Skeletal muscle tissue (tissue), 4 donors: ENCODE data around the gene PRKAR2A. TPM values are rescaled to one million over a fixed set of nuclear protein-coding genes. Genes with fewer than 3 reads are reported as not detected.

Source experiments
- H3K27ac ChIP-seq: one replicate; pipeline ENCODE4 v1.7.0; 2013; ENCODE audit warnings: mild to moderate bottlenecking, low read depth, low read length, inconsistent platforms
- H3K27me3 ChIP-seq, 3 donors: one replicate each; pipeline ENCODE4 v1.7.0; 2013; ENCODE audit warnings: low read length in 3 of 3; ENCODE audit not compliant: control insufficient read depth in 3 of 3, insufficient read depth in 3 of 3
- H3K36me3 ChIP-seq, 3 donors: one replicate each; pipeline ENCODE4 v1.7.0; 2013; ENCODE audit warnings: low read length in 3 of 3; ENCODE audit not compliant: control insufficient read depth in 3 of 3, insufficient read depth in 3 of 3
- H3K4me1 ChIP-seq, 3 donors: one replicate each; pipeline ENCODE4 v1.7.0; 2013; ENCODE audit warnings: low read length in 3 of 3, mild to moderate bottlenecking in 3 of 3; ENCODE audit not compliant: control insufficient read depth in 3 of 3, insufficient read depth in 3 of 3
- H3K4me3 ChIP-seq, 3 donors: one replicate each; pipeline ENCODE4 v1.7.0; 2013; ENCODE audit warnings: low read length in 3 of 3
- H3K9ac ChIP-seq, 3 donors: one replicate each; pipeline ENCODE4 v1.7.0; 2013; ENCODE audit warnings: low read length in 3 of 3, mild to moderate bottlenecking in 3 of 3, moderate library complexity in 2 of 3, low read depth in 1 of 3
- H3K9me3 ChIP-seq, 3 donors: one replicate each; pipeline ENCODE4 v1.7.0; 2013; ENCODE audit warnings: low read length in 3 of 3; ENCODE audit not compliant: control insufficient read depth in 3 of 3
- total RNA-seq: library from RNA; depleted of rRNA; stranded (reverse); fragments of >200 nt; gene quantifications from one replicate; pipeline ENCODE4 v1.2.3, GENCODE V29; 2014
- donor health status: Osteomylitis.

PRKAR2A gene
- total RNA-seq, 1 donor from 2014 or later: 26.6 TPM

DNA sequence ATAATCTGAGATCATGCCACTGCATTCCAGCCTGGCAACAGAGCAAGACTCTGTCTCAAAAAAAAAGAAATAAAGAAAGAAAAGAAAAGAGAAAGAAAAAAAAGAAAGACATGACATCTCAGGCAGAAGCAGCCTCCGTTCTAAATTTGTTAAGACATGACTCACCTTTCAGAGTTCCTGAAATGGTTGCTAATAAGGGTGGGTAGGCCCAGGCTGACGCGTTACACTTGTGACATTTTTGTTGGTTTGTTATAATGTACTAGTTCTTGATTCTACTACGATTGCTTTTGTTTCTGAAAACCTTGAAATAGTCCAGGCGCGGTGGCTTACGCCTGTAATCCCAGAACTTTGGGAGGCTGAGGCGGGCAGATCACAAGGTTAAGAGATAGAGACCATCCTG lies 30.0 kb upstream of the PRKAR2A start:
- H3K36me3 ChIP-seq: peaks cover 0 to 6% (median 6%) of the 10 kb centered on the region in 3 donors

DNA sequence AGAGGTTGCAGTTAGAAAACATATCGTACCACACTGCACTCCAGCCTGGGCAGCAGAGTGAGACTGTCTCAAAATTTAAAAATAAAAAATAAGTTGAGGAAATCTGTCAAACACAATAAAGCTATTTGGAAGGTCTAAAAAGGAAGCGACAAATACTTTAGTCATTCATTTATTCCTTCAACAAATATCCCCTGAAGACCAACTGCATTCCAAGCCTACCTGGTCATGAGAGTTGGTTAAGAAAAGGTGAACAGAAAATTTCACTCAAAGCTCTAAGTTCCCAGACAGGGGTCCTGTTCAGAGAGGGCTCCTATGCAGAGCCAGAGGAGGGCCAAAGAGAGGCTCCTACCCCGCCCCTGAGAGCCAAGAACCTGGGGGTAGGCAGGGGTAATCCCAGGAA lies 15.4 kb upstream of the PRKAR2A start:
- H3K27ac ChIP-seq: no peak overlapping the region
- H3K4me3 ChIP-seq: no peak overlapping the region
- peaks cover 5 to 19% (median 7%) of the 10 kb centered on the region in 3 donors for H3K36me3 ChIP-seq
- H3K9me3 ChIP-seq: no peaks in the 10 kb centered on the region
- H3K4me1 ChIP-seq: peaks cover 10 to 17% (median 14%) of the 10 kb centered on the region in 3 donors
- H3K27me3 ChIP-seq: no peaks in the 10 kb centered on the region
- no peak overlapping the region for H3K9ac ChIP-seq

More for the DNA sequence above, 30.0 kb upstream of the PRKAR2A start:
- Histone ChIP-seq H3K9me3 (no peaks in the 10 kb centered on the region), H3K27me3 (no peaks in the 10 kb centered on the region), H3K4me3 (no peak overlapping the region), H3K4me1 (peaks cover 5 to 15% (median 12%) of the 10 kb centered on the region in 3 donors), H3K27ac (no peak overlapping the region), H3K9ac (no peak overlapping the region)

DNA sequence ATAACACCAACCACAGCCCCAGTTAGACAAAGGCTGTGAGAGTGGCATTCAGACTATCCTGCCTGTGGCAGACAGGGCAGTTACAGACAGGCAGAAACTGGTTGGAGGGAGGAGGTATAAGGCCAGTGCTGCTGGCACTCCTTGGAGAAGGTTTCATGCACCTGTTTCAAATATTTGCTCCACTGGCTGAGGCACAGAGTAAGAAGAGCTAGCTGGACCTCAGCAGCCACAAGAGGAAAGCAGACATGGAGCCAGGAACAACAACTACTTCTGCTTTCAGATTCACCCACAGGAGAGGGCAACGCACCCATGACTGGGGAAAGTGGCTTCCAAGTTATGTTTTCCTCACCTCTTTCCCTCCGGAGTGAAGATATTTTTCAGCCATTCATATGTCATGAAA lies 11.5 kb upstream of the PRKAR2A start:
- H3K27me3 ChIP-seq: no peaks in the 10 kb centered on the region
- H3K27ac ChIP-seq: peak overlapping the region; percentile 82
- H3K4me1 ChIP-seq: peaks cover 24 to 35% (median 27%) of the 10 kb centered on the region in 3 donors
- peak overlapping the region in 2 of 3 donors; percentile 46 to 54 for H3K4me3 ChIP-seq
- H3K36me3 ChIP-seq: peaks cover 5 to 27% (median 15%) of the 10 kb centered on the region in 3 donors
- peak overlapping the region; percentile 59 to 74 (median 60) for H3K9ac ChIP-seq
- no peaks in the 10 kb centered on the region for H3K9me3 ChIP-seq

DNA sequence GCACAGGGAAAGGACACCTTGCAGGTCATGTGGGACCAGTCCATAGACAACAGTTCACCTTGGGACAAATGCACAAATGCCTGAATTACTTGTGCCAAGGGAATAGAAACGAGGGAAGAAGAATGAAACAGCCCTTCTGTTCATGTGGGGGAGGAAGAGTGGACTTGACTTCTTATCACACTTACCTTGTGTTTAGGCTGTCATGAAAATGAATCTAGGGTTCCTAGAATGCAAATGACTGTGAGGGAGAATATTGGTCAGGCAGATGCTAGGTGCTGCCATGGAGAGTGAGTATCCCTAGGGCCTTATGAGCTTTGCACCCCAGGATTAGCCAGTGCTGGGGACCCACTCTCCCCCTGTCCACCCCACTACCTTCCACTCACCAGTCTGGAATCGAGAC lies 11.0 kb upstream of the PRKAR2A start:
- peak overlapping the region in 2 of 3 donors; percentile 34 to 46 for H3K9ac ChIP-seq
- peaks cover 5 to 27% (median 15%) of the 10 kb centered on the region in 3 donors for H3K36me3 ChIP-seq
- no peaks in the 10 kb centered on the region for H3K27me3 ChIP-seq
- peaks cover 27 to 35% (median 31%) of the 10 kb centered on the region in 3 donors for H3K4me1 ChIP-seq
- H3K9me3 ChIP-seq: no peaks in the 10 kb centered on the region
- H3K27ac ChIP-seq: peak overlapping the region; percentile 82
- H3K4me3 ChIP-seq: no peak overlapping the region

DNA sequence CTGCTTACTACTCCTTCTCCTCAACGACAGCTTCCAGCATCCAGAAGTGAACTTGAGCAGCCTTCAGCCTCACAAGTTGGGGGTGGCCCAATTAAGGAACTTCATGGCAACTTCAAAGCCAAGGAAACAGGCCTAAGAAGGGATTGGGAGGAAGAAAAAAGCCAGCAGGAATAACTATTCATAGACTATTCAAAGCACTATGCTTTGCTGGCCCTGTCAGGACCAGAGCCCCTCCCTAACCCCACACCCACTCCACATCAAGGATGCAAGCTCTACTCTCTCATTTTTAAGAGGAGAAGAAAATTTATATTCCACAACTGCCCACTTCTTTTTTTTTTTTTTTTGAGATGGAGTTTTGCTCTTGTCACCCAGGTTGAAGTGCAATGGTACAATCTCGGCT lies 10.0 kb upstream of the PRKAR2A start:
- H3K4me3 ChIP-seq: no peak overlapping the region
- H3K36me3 ChIP-seq: peaks cover 5 to 27% (median 14%) of the 10 kb centered on the region in 3 donors
- no peak overlapping the region for H3K9ac ChIP-seq
- H3K27ac ChIP-seq: no peak overlapping the region
- no peaks in the 10 kb centered on the region for H3K27me3 ChIP-seq
- H3K9me3 ChIP-seq: no peaks in the 10 kb centered on the region
- H3K4me1 ChIP-seq: peaks cover 31 to 35% (median 32%) of the 10 kb centered on the region in 3 donors

GRCh38 chr3:48856469-48856868 lies 8.8 kb upstream of the PRKAR2A start:
- H3K4me1 ChIP-seq: peaks cover 31 to 37% (median 35%) of the 10 kb centered on the region in 3 donors
- no peak overlapping the region for H3K27ac ChIP-seq
- H3K9ac ChIP-seq: peak overlapping the region; percentile 23 to 50 (median 43)
- H3K27me3 ChIP-seq: no peaks in the 10 kb centered on the region
- no peaks in the 10 kb centered on the region for H3K9me3 ChIP-seq
- H3K4me3 ChIP-seq: no peak overlapping the region
- H3K36me3 ChIP-seq: peaks cover 0 to 19% (median 8%) of the 10 kb centered on the region in 3 donors

- H3K4me1 ChIP-seq: peaks cover 31 to 37% (median 35%) of the 10 kb centered on the region in 3 donors
- peak overlapping the region; percentile 23 to 50 (median 33) for H3K9ac ChIP-seq
- H3K36me3 ChIP-seq: peaks cover 0 to 19% (median 8%) of the 10 kb centered on the region in 3 donors
- no peaks in the 10 kb centered on the region for H3K27me3 ChIP-seq
- no peak overlapping the region for H3K27ac ChIP-seq
- no peaks in the 10 kb centered on the region for H3K9me3 ChIP-seq
- H3K4me3 ChIP-seq: no peak overlapping the region
These were observed 8.2 kb upstream of the PRKAR2A start for GRCh38 chr3:48855681-48856447.

GRCh38 chr3:48852151-48852550 lies 4.5 kb upstream of the PRKAR2A start:
- Histone ChIP-seq H3K9ac (peak overlapping the region in 1 of 3 donors; percentile 45), H3K36me3 (peaks cover 0 to 5% (median 3%) of the 10 kb centered on the region in 3 donors), H3K4me3 (no peak overlapping the region), H3K9me3 (no peaks in the 10 kb centered on the region), H3K27ac (no peak overlapping the region), H3K27me3 (no peaks in the 10 kb centered on the region), H3K4me1 (peaks cover 22 to 26% (median 23%) of the 10 kb centered on the region in 3 donors)

DNA sequence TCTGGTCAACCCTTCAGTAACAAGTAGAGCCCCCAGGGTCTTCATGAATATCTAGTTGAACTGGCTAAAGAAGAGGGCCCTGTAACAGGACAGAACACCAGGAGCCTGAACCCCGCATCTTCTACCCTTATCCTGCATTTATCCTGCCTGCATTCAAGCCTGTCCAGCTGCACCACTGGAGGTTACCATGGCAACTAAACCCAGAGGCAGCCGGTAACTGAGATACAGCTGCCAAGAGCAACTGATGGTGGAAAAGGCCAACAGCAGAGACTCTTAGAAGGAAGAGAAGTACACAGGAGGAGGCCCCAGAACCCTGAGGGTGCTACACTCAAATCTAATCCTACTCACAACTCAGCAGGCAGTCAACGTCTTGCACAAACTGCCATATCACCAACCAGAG lies 3.7 kb upstream of the PRKAR2A start:
- Histone ChIP-seq H3K9me3 (no peaks in the 10 kb centered on the region), H3K36me3 (no peaks in the 10 kb centered on the region), H3K27me3 (no peaks in the 10 kb centered on the region), H3K4me1 (peaks cover 15 to 22% (median 21%) of the 10 kb centered on the region in 3 donors), H3K9ac (no peak overlapping the region), H3K27ac (no peak overlapping the region), H3K4me3 (no peak overlapping the region)

GRCh38 chr3:48848816-48849515 lies 1.3 kb upstream of the PRKAR2A start:
- Histone ChIP-seq H3K9me3 (no peaks in the 10 kb centered on the region), H3K27ac (no peak overlapping the region), H3K36me3 (peaks cover 0 to 2% (median 0%) of the 10 kb centered on the region in 3 donors), H3K4me3 (peak overlapping the region in 1 of 3 donors; percentile 23), H3K9ac (no peak overlapping the region), H3K27me3 (no peaks in the 10 kb centered on the region), H3K4me1 (peaks cover 24 to 31% (median 26%) of the 10 kb centered on the region in 3 donors)
